Stimulated activated CD4-positive, alpha-beta T cell treated with anti-CD3 and anti-CD28 coated beads, Interleukin-4, amount 100 ng/mL, for 48 hours (primary cell): Measurements from ENCODE around the gene IGFBP4.

Experiments
- DNase-seq, 2 donors: peaks; one replicate each; pipeline ENCODE4 v3.0.0-alpha.2; 2020; ENCODE audit warnings: low read depth in 2 of 2

The IGFBP4 gene

DNA sequence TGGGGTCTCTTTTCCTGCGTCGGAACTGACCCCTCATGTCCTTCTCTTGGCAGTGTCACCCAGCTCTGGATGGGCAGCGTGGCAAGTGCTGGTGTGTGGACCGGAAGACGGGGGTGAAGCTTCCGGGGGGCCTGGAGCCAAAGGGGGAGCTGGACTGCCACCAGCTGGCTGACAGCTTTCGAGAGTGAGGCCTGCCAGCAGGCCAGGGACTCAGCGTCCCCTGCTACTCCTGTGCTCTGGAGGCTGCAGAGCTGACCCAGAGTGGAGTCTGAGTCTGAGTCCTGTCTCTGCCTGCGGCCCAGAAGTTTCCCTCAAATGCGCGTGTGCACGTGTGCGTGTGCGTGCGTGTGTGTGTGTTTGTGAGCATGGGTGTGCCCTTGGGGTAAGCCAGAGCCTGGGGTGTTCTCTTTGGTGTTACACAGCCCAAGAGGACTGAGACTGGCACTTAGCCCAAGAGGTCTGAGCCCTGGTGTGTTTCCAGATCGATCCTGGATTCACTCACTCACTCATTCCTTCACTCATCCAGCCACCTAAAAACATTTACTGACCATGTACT is 13.2 kb downstream of the IGFBP4 start:
- no peak for DNase-seq

DNA sequence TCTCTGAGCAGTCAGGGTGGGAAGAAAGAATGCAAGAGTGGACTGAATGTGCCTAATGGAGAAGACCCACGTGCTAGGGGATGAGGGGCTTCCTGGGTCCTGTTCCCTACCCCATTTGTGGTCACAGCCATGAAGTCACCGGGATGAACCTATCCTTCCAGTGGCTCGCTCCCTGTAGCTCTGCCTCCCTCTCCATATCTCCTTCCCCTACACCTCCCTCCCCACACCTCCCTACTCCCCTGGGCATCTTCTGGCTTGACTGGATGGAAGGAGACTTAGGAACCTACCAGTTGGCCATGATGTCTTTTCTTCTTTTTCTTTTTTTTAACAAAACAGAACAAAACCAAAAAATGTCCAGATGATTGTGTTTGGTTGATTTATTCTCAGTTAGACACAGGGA is 14.1 kb downstream of the IGFBP4 start:
- no peak for DNase-seq

DNA sequence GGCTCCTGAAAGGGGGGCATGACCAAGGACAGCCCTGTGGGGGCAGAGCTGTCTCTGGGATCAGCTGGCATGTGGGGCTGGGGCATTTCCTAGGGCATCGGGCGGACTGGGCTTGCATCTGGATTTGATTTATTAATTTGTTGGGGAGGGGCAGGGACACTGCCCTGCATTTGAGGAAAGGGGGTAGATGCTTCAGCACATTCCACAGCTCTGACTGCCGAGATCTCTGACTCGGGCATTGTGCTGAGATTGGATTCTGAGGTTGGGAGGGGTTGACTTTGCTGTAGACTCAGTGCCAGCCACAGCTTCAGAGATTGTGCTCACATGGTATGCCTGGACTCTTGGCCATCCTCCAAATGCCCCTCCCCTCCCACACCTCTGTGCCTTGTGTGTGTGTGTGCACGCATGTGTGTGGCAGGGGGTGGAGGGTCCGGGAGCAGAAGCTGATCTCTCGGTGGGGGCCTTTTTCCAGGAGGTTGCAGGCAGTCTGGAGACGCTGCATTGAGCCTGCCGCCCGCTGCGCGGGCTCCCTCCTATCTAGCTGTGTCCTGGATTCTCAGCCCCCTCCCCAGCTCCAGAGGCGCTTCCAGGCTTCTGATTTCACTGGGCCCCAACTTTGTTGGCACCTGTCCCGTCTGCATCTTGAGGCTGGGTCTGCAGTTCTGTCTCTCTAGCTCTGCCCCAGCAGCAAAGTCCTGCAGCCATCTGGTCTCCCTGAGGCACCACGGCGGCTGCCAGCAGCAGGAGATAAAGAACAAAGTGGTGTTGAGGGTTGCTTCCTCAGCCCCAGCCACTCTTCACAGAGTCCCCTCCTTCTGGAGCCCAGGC is 14.9 kb downstream of the IGFBP4 start:
- no peak for DNase-seq

DNA sequence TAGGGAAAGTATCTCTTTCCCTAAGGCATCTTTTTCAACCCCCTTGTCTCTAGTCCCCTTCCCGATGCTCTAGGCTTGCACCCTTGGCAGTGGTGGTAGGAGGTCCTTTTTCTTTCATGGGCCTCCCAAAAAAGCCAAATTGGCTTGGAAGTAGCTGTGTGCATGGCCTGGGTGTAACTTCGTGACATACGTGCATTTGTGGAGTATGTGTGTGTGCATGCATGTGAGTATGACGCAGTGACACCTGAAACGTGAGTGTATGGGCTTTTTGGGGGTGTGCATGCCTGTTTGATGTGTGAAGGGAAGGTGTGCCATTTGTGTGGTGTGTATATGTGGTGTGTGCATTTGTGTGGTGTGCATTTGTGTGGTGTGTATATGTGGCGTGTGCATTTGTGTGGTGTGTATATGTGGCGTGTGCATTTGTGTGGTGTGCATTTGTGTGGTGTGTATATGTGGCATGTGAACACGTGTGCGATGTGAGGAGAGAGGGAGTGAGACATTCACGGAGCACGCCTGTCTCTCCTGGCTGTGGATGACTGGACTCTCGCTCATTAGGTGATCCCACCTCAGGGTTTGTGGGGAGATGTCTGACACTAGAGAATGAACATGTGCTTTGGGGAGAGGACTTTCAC is 15.7 kb downstream of the IGFBP4 start:
- no peak for DNase-seq

DNA sequence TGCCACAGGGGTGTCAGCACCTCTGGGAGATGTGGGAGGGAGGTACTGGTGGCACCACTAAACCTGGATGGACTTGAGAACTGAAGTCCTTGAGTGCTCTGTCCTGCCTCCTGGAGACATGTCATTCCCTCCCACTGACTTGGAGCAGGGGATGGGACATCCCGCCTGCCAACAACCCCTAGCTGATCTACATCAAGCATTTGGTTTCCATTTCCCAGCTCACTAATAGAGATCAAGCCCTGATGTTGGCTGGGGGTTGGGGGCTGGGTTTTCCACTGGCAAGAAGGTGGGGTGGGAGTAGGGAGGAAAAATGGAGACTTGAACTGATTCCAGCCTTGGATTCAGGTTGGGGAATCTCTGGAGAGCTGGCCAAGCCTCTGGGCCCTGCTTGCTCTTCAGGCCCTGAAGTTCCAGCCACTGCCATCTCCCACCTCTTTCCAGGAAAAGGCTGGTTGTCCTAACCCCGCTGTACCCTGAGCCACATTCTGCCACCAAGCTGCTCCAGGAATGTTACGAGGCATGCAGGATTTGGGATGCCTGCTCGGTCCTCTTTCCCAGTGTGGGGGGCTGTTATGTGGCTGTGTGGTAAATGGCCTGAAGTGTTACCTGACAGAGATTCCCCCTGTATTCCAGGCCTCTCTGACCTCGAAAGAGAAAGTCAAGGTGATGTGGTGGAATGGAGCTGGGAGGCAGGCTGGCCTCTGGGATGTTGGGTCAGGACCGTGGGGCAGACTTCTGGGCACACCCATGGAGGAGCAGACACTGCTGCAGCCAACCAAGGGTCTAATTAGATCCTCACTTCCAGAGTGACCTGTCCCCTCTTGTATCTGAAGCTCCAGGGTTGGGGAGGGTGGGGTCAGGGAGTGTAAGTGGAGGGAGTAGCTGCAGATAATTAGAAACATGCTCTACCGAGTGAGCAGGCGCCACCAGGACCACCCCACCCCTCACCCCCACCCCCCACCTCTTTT is 16.7 kb downstream of the IGFBP4 start:
- no peak for DNase-seq

DNA sequence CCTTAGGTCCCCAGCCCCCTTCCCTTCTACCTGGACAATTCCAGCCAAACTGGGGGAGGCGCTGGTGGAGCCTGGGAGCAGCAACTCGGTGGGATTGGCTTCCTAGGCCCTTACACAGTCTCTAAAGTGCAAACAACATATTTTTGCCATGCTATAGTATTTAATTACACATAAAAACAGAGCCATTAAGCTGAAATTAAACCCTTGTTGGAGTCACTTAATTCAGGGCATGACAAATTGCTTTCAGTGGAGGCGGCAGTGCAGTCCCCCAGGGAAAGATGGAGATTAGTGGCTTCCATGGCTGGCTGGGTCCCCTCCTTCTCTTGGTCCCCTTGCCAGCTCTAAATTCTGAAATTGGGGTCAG is 17.3 kb downstream of the IGFBP4 start:
- no peak for DNase-seq

DNA sequence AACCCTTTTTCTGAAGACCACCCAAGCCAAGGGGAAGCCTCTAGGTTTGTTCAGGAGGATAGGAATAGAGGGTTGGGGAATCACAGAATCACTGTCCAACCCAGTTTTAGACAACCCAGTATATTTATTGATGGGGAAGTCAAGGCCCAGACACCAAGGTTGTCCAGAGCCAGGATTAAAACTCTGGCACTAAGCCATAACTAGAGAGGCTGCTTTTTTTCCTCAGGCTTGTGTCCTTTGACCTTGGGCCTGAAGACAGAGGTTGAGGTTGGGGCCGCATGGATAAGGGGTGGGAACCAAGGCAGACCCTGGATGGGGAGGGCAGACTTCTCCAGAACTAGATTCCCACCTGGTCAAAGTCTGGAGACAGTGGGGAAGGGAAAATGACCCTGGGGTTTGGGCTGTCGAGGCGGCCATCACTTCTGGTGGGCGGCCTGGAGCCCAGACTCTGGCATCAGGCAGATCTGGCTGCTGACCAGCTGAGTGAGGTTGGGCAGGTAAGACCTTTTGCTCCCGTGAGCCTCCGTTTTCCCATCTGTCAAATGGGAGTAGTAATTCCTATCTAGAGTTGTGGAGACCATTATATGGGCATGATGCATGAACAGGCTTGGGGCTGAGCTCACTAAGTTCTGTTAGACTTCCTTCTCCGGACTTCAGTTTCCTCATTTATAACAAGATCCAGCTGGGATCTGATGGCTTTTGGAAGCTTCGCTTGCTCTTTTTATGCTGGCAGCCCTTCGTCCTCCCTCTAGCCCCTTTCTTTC is 17.9 kb downstream of the IGFBP4 start:
- no peak for DNase-seq

DNA sequence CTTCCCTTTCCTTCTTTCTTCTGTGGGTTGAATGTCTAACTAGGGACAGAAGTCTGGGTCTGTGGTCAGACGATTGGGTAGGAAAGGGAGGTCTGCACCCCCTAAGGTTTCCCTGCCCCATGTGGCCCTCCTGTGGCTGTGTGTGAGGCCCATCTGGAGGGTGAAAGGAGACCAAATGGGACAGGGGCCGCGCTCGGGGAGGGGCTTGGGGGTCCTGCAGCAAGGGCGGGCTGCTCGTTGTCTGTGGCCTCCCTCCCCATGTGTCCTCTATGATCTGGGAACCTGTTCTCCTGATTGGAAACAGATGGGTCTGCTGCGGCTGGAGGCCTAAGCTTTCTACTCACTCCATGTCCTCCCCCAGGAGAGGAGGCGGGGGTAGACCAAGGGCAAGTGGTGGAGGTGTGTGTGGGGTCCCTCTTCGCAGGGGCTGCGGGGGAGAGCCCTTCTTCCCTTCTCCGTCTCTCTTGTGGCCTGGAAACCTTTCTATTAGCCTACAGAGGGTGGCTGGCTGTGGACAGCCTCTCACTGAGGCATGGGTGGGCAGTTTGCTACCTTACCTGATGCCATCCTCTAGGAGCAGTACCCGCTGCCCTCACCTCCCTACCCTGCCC is 18.6 kb downstream of the IGFBP4 start:
- no peak for DNase-seq

DNA sequence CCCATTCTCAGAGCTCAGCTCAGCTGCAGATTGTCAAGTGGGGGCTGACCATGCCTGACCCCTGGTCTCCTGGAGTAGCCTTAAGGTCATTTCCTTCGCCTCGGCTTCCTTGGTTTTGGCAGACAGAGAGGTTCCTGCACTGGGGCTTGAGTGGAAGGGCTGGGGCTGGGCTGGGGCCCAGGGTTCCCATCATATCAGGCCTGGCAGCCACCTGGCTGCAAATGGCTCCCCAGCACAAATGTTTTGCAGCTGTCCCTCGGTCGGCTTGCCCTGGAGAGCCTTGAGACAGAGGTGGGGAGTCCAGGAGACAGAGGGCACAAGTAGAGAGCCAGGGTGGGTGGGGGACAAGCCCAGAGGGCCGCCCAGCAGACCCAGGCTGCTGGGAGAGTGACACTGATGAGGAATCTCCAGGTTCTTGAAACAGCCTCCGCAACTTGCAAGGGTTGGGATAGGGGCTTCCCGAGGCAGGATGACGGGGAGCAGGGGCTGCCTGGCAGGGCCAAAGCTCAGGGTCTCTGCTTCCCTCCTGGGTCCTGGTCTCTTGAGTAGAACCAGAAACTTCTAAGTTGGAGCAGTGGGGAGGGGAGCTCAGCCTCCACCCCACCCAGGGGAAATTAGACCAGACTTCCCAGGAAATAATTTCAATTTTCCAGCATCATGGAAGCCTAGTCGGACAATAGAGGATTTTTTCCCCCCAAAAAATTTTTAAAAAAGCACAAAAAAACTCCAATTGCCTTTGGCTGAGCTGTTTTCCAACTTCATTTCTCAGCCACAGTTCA is 19.3 kb downstream of the IGFBP4 start:
- no peak for DNase-seq

DNA sequence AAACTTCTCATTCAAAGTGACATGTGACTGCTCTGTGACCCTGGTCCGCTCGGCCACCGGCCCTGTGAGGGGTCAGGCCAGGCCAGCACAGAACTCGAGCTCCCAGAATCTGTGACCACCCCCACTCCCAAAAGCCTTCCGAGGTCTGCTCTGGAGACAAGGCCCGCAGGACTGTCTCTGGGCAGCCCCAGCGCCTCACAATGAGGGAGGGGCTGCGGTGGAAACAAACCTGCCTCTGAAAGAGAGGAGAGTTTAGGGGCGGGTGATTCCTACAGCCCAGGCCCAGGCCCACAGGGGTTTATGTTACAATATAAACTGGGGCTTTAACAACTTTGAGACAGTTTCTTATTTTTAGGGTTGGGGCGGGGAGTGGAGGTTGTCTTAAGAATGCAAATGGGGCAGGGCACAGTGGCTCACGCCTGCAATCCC is 19.9 kb downstream of the IGFBP4 start:
- DNase-seq, result no peak

DNA sequence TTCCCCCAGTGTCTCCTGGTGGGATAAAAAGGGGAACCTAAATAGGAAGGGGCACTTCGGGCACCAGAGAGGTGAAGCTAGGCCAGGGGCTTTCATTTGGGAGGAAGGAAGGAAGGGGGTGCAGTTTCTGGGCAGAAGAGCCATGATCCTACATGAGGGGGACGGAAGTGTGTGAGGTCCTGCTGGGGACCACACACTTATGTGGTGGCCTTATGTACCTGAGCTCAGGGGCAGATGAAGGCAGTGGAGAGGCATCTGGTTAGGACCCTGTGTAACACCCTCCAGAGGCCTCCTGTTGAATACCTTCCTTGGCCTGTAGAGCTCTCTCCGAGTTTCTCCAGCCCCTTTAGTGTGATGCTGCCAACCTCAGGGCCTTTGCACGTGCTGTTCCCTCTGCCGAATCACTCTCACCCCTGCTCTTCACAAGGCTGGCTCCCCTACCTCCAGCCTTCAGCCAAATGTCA is 21.2 kb downstream of the IGFBP4 start:
- no peak for DNase-seq

DNA sequence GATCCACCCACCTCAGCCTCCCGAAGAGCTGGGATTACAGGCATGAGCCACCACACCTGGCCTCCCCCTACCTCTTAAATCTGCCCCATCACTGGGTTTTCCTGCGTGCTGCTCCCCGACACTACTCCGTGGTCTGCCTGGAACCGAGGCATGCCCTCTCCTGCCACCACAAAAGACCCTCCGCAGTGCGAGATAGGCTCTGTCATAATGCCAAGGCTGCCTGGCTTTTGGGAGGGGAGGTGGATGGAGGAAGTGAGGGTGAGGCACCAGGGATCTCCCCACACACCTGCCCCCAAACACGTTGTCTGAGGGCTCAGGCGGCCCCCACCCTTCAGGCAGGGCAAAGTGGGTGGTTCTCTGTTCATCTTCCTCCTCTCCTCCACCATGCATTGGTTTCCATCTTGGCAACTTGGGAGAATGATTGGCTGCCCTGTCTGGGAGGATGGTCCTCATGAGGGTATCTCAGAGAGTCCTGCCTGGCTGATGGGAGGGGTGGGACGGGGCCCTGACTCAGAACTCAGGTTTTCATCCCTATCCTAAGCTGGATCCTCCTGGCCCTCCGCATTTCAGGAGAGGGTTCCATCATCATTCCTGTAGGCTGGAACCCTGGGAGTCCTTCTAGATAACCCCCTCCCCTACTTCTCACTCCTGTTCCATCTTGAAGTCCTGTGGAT is 23.2 kb downstream of the IGFBP4 start:
- no peak for DNase-seq

DNA sequence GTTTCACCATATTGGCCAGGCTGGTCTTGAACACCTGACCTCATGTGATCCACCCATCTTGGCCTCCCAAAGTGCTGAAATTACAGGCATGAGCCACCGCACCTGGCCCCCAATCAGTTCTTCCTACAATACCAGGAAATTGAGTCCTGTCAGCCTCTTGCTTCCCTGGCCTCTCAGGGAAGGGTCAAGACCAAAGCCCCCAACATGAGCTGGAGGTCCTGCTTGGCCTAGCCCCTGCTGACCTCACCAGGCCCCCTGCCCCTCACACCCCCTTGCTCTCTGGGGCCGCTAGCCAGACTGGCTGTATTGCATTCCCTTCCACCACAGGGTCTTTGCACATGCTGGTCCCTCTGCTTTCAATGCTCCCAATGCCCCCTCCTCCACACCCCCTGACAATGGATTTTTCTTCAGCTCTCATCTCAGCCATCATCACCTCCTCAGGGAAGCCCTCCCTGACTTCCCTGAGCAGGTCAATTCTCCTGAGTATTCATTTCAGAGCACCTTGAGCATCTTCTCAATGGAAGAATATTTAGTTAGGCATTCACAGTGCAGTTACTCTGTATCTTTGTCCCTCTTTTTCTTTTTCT is 24.1 kb downstream of the IGFBP4 start:
- no peak for DNase-seq

DNA sequence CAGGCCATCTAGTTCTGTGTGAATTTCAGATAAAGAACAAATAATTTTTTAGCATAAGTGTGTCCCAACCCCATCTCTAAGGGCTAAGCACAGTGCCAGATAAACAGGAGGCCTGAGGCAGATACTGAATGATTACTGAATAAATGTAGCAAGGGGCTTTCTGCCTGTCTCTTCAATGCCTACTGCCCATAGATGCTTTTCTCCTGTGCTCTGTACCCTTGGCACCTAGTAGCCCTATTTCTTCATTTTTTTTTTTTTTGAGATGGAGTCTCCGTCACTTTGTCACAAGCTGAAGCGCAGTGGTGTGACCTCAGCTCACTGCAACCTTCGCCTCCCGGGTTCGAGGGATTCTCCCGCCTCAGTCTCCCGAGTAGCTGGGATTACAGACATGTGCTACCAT is 25.3 kb downstream of the IGFBP4 start:
- DNase-seq, result no peak

DNA sequence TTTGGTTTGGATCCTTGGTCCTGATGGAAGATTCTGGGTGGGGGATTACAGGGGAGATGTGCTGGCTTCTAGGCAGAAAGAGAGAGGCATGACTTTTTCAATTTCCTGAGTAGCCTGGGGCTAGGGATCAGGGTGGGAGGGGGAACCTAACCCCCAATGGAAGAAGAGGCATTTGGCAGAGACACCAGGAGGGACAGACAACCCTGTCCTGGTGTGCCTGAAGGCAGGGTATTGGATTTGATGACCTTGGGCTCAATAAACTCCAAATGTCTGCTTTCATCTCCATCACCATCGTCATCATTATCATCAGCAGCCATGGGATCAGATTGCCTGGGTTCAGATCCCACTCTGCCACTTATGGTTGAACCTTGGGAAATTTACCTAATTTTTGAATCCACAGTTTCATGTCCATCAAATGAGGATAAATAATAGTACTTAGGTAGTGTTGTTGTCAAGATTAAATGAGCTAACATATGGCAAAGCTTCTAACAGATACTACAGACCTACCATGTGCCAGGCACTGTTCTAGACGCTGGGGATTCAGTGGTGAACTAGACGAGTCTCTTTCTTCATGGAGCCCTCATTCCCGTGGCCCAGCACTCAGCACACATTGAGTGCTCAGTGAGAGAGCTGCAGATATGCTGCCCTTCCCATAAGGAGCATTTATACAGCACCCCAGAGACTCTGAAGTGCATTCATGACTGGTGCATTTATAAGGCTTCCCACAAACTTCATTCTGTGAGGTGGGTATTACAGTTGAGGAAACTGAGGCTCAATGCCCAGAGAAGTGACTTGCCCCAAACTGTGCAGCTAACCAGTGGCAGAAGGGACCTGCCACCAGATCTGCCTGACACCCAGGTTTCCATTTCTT is 26.8 kb downstream of the IGFBP4 start:
- DNase-seq, result no peak

DNA sequence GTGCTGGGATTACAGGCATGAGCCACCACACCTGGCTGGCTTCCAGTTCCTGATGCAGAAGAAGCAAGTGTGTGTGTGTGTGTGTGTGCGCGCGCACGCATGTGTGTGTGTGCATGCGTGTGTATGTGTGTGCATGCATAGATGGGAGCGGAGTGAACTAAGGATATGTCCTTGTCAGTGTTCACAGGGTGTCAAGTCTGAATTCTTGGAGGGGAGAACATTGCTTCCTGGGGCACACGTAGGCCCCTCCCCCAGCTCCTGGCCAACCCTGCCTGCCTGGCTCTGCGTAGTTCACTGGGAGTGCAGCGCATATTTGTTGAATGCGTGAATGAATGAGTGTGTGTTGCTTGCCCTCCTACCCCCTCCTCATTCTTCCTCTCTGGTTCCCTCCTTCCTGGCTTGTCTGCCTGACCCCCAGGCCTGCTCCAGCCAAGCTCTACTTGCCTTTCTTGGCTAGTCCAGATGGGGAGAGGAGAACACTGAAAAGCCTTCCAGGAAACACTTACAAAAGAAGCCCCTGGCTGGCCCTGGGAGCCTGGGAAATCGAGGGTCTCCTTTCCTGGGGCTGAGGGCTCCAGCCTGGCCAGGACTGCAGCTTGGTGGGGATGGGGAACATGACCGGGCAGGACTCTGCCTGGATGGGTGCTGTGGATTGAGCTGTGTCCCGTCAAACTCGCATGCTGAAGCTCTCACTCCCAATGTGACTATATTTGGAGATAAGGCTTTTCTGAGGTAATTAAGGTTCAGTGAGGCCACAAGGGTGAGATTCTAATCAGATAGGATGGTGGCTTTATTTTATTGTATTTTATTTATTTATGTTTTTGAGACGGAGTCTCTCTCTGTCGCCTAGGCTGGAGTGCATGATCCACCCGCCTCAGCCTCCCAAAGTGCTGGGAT is 27.9 kb downstream of the IGFBP4 start:
- DNase-seq, result no peak
